Neuronal stem cell (in vitro differentiated cells): ENCODE data around the gene CACNG5.

Experiments used
- DNase-seq: peaks from one replicate; pipeline ENCODE4 v3.0.0-alpha.2; 2013; ENCODE audit warnings: low spot score
- H2AFZ ChIP-seq: one replicate; pipeline ENCODE4 v1.6.1; 2013; ENCODE audit warnings: mild to moderate bottlenecking, low read length, inconsistent platforms
- H2AK5ac ChIP-seq: 2 replicates; pipeline ENCODE4 v1.6.1; 2013; ENCODE audit warnings: low read depth, mild to moderate bottlenecking, inconsistent platforms, low read length, moderate library complexity, mixed read lengths
- H2BK120ac ChIP-seq: 2 replicates; pipeline ENCODE4 v1.6.1; 2013; ENCODE audit warnings: low read depth, mild to moderate bottlenecking, inconsistent platforms, low read length, moderate library complexity, mixed read lengths
- H2BK12ac ChIP-seq: one replicate; pipeline ENCODE4 v1.6.1; 2013; ENCODE audit warnings: low read length, inconsistent platforms
- H2BK15ac ChIP-seq: 2 replicates; pipeline ENCODE4 v1.6.1; 2013; ENCODE audit warnings: mild to moderate bottlenecking, low read length, inconsistent platforms, mixed read lengths
- H2BK5ac ChIP-seq: one replicate; pipeline ENCODE4 v1.6.1; 2013; ENCODE audit warnings: inconsistent platforms, mild to moderate bottlenecking, low read length, moderate library complexity
- H3K14ac ChIP-seq: one replicate; pipeline ENCODE4 v1.6.1; 2013; ENCODE audit warnings: low read length, inconsistent platforms
- H3K18ac ChIP-seq: 2 replicates; pipeline ENCODE4 v1.6.1; 2013; ENCODE audit warnings: low read length, inconsistent platforms
- H3K23ac ChIP-seq: 2 replicates; pipeline ENCODE4 v1.6.1; 2013; ENCODE audit warnings: low read depth, mild to moderate bottlenecking, mixed read lengths, low read length, inconsistent platforms; ENCODE audit not compliant: poor library complexity
- H3K27ac ChIP-seq: replicated peaks from 3 replicates; pipeline ENCODE4 v1.5.1; 2013; ENCODE audit warnings: low read length, inconsistent platforms
- H3K27me3 ChIP-seq, 3 experiments: 2 replicates each; pipeline ENCODE4 v1.6.1; 2013; ENCODE audit warnings: low read length in 3 of 3, mild to moderate bottlenecking in 2 of 3, inconsistent platforms in 1 of 3, low read depth in 1 of 3, mixed read lengths in 1 of 3, moderate library complexity in 1 of 3; ENCODE audit not compliant: control insufficient read depth in 3 of 3, insufficient read depth in 3 of 3
- H3K36me3 ChIP-seq, 2 donors: replicated peaks in 1 of 2; 2 replicates each; pipeline ENCODE4 v1.6.1; 2013; ENCODE audit warnings: low read length in 2 of 2; ENCODE audit not compliant: control insufficient read depth in 2 of 2, insufficient read depth in 2 of 2
- H3K4ac ChIP-seq: 2 replicates; pipeline ENCODE4 v1.6.1; 2013; ENCODE audit warnings: inconsistent platforms, mild to moderate bottlenecking, low read length, moderate library complexity
- H3K4me1 ChIP-seq, 2 donors: 1 replicate in 1 of 2; 2 replicates in 1 of 2; pipeline ENCODE4 v1.6.1; 2013; ENCODE audit warnings: low read length in 2 of 2, low read depth in 1 of 2; ENCODE audit not compliant: control insufficient read depth in 2 of 2, insufficient read depth in 1 of 2
- H3K4me2 ChIP-seq: one replicate; pipeline ENCODE4 v1.6.1; 2013; ENCODE audit warnings: mild to moderate bottlenecking, low read length, inconsistent platforms; ENCODE audit not compliant: insufficient read depth, poor library complexity, severe bottlenecking
- H3K4me3 ChIP-seq, 2 donors: 2 replicates each; pipeline ENCODE4 v1.5.1; 2013; ENCODE audit warnings: low read length in 2 of 2, mild to moderate bottlenecking in 2 of 2, inconsistent platforms in 1 of 2, moderate library complexity in 1 of 2
- H3K79me1 ChIP-seq: one replicate; pipeline ENCODE4 v1.6.1; 2013; ENCODE audit warnings: low read depth, mild to moderate bottlenecking, inconsistent platforms, low read length, moderate library complexity
- H3K9ac ChIP-seq: one replicate; pipeline ENCODE4 v1.6.1; 2013; ENCODE audit warnings: mild to moderate bottlenecking, low read depth, low read length, inconsistent platforms; ENCODE audit not compliant: poor library complexity
- H3K9me3 ChIP-seq, 2 donors: replicated peaks in 1 of 2; 2 replicates each; pipeline versions ENCODE3 to v1.6.1; 2013; ENCODE audit warnings: low read length in 2 of 2, mild to moderate bottlenecking in 2 of 2, inconsistent platforms in 1 of 2, low read depth in 1 of 2, mixed read lengths in 1 of 2, moderate library complexity in 1 of 2; ENCODE audit not compliant: control insufficient read depth in 2 of 2, insufficient read depth in 1 of 2
- H4K8ac ChIP-seq: one replicate; pipeline ENCODE4 v1.6.1; 2013; ENCODE audit warnings: low read depth, mild to moderate bottlenecking, inconsistent platforms, low read length, moderate library complexity
- H4K91ac ChIP-seq: one replicate; pipeline ENCODE4 v1.6.1; 2013; ENCODE audit warnings: low read length, low read depth, mild to moderate bottlenecking, inconsistent platforms; ENCODE audit not compliant: poor library complexity
- WGBS, 2 donors: extraction: QIAGEN DNeasy Blood & Tissue Kit; methylation state at CpG; one replicate each; pipeline ENCODE4 v1.1.7; 2013; ENCODE audit warnings: missing lambda C conversion rate in 2 of 2, mixed read lengths in 1 of 2; ENCODE audit not compliant: insufficient read length in 2 of 2, insufficient replicate concordance in 1 of 2; ENCODE audit errors: extremely low coverage in 2 of 2; 5-methylcytosine and 5-hydroxymethylcytosine counted together

Gene CACNG5

GRCh38 chr17:66837226-66837625 lies 2.3 kb downstream of the CACNG5 start:
- Histone ChIP-seq H4K91ac (no peak overlapping the region), H3K79me1 (no peaks in the 10 kb centered on the region), H3K4ac (no peak overlapping the region), H3K9me3 (no peaks in the 10 kb centered on the region), H3K23ac (peak overlapping the region; percentile 3), H2BK12ac (no peak overlapping the region), H3K4me3 (no peak overlapping the region), H3K18ac (no peak overlapping the region), H2AFZ (no peak overlapping the region), H3K27me3 (peaks cover 4 to 71% (median 31%) of the 10 kb centered on the region in 3 experiments), H2BK15ac (no peak overlapping the region), H4K8ac (no peak overlapping the region), H2BK120ac (no peak overlapping the region), H3K9ac (peak overlapping the region; percentile 33), H3K4me2 (no peak overlapping the region), H3K4me1 (peaks cover 0 to 2% of the 10 kb centered on the region in 2 donors), H3K27ac (no peak overlapping the region), H3K36me3 (no peaks in the 10 kb centered on the region), H3K14ac (no peak overlapping the region), H2BK5ac (no peak overlapping the region), H2AK5ac (no peak overlapping the region)
- WGBS, 2 donors, result no CpG with 5 or more reads among the region's 1 CpG
- DNase-seq, result no peak

DNA sequence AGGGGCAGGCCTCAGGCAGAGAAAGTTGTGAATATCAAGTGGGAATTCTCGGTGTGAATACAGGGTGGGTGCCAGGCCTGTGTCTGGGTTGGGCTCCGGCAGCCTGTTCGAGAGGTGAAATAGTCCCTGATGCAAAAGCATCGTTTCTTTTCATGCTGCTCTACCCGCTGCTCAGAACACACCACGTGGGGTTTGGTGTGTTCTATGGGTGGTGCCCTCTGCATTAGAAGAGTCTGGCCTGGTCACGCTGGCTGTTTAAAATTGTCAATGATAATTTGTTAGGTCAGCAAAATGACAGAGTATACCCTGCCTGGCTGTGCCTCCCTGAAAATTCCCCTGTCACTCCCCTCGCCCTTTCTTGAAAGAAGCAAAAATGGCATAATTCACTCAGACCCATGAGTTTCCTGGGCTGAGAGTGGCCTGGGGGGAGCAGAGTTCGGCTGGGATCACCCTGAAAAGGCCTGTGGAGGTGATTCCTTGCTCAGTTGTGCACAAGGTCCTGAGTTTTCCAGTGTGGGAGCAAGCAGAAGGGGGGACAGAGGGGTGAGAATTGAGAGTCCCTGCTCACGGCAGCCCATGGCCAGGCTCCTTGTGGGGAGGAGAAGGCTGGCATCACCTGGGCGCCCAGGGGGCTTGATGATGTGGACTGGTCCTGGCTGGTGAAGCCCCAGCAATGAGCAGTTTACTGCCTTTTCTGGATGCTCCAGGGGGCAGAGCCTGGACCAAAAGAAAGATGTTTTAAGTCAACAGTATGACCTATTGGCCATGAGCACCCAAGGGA lies 3.2 kb downstream of the CACNG5 start:
- Histone ChIP-seq H4K91ac (no peak overlapping the region), H3K36me3 (no peaks in the 10 kb centered on the region), H3K4me2 (no peak overlapping the region), H3K4me3 (no peak overlapping the region), H3K4me1 (peaks cover 0 to 2% of the 10 kb centered on the region in 2 donors), H3K23ac (no peak overlapping the region), H3K27ac (no peak overlapping the region), H2BK12ac (no peak overlapping the region), H2BK120ac (no peak overlapping the region), H3K18ac (no peak overlapping the region), H2AK5ac (no peak overlapping the region), H2BK15ac (no peak overlapping the region), H3K4ac (no peak overlapping the region), H3K27me3 (peaks cover 4 to 73% (median 31%) of the 10 kb centered on the region in 3 experiments), H3K9ac (no peak overlapping the region), H3K79me1 (no peaks in the 10 kb centered on the region), H2BK5ac (no peak overlapping the region), H3K9me3 (no peaks in the 10 kb centered on the region), H4K8ac (no peak overlapping the region), H2AFZ (no peak overlapping the region), H3K14ac (no peak overlapping the region)
- DNase-seq, result no peak
- WGBS, 2 donors, result no CpG with 5 or more reads among the region's 11 CpGs

DNA sequence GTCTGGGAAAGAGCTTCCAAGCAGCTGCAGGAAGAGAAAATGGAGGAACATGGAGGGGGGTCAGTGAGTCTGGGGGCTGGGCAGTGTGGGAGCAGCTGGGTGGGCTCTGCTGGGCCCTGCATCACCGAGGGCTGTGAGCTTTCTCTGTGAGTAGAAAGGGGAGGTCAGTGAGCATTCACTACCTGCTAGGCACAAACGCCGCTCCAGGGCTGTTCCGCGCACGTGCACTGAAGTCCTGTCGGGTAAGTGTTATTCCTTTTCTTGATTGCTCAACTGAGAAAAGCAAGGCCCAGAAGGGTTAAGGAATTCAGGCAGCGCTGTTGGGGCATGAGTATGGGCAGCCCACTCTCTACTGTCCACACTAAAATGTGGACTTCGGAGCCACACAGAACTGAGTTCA lies 4.7 kb downstream of the CACNG5 start:
- no peak for DNase-seq
- H3K4me3 ChIP-seq, result no peak overlapping the region
- H4K91ac ChIP-seq, result no peak overlapping the region
- no peaks in the 10 kb centered on the region for H3K9me3 ChIP-seq
- no peak overlapping the region for H2BK15ac ChIP-seq
- WGBS, 2 donors, result no CpG with 5 or more reads among the region's 9 CpGs
- no peak overlapping the region for H4K8ac ChIP-seq
- no peak overlapping the region for H3K14ac ChIP-seq
- H2AK5ac ChIP-seq, result no peak overlapping the region
- H3K23ac ChIP-seq, result no peak overlapping the region
- H2AFZ ChIP-seq, result no peak overlapping the region
- peaks cover 4 to 58% (median 25%) of the 10 kb centered on the region in 3 experiments for H3K27me3 ChIP-seq
- H2BK120ac ChIP-seq, result no peak overlapping the region
- H3K4me1 ChIP-seq, result peaks cover 0 to 2% of the 10 kb centered on the region in 2 donors
- H3K4ac ChIP-seq, result no peak overlapping the region
- no peaks in the 10 kb centered on the region for H3K36me3 ChIP-seq
- peak overlapping the region; percentile 21 for H3K18ac ChIP-seq
- no peak overlapping the region for H2BK12ac ChIP-seq
- H3K4me2 ChIP-seq, result no peak overlapping the region
- H3K27ac ChIP-seq, result no peak overlapping the region
- no peaks in the 10 kb centered on the region for H3K79me1 ChIP-seq
- no peak overlapping the region for H3K9ac ChIP-seq
- H2BK5ac ChIP-seq, result no peak overlapping the region

DNA sequence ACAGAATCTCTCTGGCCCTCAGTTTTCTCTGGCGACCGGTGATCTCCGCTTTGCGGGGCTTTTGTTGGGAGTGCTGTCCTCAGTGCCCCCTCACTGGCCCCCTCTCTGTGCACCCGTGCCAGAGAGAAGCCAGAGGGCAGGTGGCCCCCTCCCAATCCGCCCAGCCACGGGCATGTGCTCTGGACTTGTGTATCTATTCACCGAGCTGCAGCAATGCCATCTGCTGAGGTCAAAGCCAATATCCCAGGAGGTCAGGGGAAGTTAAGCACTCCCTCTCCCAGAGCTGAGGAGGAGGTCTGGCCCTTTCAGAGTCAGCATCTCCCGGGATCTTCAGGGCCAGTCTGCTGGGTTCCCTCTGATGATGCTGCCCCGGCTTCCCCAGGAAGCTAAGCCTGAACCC lies 5.1 kb downstream of the CACNG5 start:
- no CpG with 5 or more reads among the region's 10 CpGs for WGBS, 2 donors
- no peak overlapping the region for H2BK120ac ChIP-seq
- H3K9me3 ChIP-seq, result no peaks in the 10 kb centered on the region
- no peak overlapping the region for H3K4ac ChIP-seq
- H3K27ac ChIP-seq, result no peak overlapping the region
- H2BK15ac ChIP-seq, result no peak overlapping the region
- no peak overlapping the region for H2BK12ac ChIP-seq
- H3K4me3 ChIP-seq, result no peak overlapping the region
- no peak overlapping the region for H2AFZ ChIP-seq
- DNase-seq, result no peak
- H3K36me3 ChIP-seq, result no peaks in the 10 kb centered on the region
- H4K8ac ChIP-seq, result no peak overlapping the region
- no peaks in the 10 kb centered on the region for H3K79me1 ChIP-seq
- no peak overlapping the region for H3K18ac ChIP-seq
- no peak overlapping the region for H3K4me2 ChIP-seq
- H3K23ac ChIP-seq, result no peak overlapping the region
- H2AK5ac ChIP-seq, result no peak overlapping the region
- peaks cover 4 to 56% (median 22%) of the 10 kb centered on the region in 3 experiments for H3K27me3 ChIP-seq
- H3K4me1 ChIP-seq, result no peaks in the 10 kb centered on the region
- H3K14ac ChIP-seq, result no peak overlapping the region
- H2BK5ac ChIP-seq, result no peak overlapping the region
- no peak overlapping the region for H4K91ac ChIP-seq
- H3K9ac ChIP-seq, result no peak overlapping the region
